HepG2 (cell line): ENCODE data around the gene IGSF21.

Experiments used
- GABPB1 ChIP-seq: IDR thresholded peaks from 2 replicates; pipeline ENCODE4 v1.6.1; 2016; ENCODE audit warnings: mild to moderate bottlenecking, missing genetic modification reagents, moderate library complexity, missing compliant biosample characterization
- GATAD2A ChIP-seq: IDR thresholded peaks from 2 replicates; pipeline ENCODE4 v1.6.1; 2016
- POLR2A ChIP-seq, 2 experiments: IDR thresholded peaks; 2 replicates each; pipeline ENCODE4 v1.6.1; 2011; ENCODE audit warnings: low read depth in 2 of 2, low read length in 2 of 2, mild to moderate bottlenecking in 1 of 2, moderate library complexity in 1 of 2; ENCODE audit not compliant: insufficient read depth in 1 of 2
- TARDBP ChIP-seq: sonication (generic); formaldehyde crosslinking; IDR thresholded peaks from 2 replicates; pipeline ENCODE4 v1.8.0; 2022; ENCODE audit warnings: mild to moderate bottlenecking, missing genetic modification reagents
- ZNF17 ChIP-seq: sonication (generic); formaldehyde crosslinking; IDR thresholded peaks from 2 replicates; pipeline ENCODE4 v1.5.0; 2020; ENCODE audit warnings: mild to moderate bottlenecking, missing genetic modification reagents
- ZNF616 ChIP-seq: sonication (generic); formaldehyde crosslinking; IDR thresholded peaks from 2 replicates; pipeline ENCODE4 v1.5.0; 2020; ENCODE audit warnings: low read depth, mild to moderate bottlenecking, missing genetic modification reagents
- ZNF773 ChIP-seq: sonication (generic); formaldehyde crosslinking; IDR thresholded peaks from 2 replicates; pipeline ENCODE4 v1.4.0; 2020; ENCODE audit warnings: missing genetic modification reagents, borderline replicate concordance
- TF ChIP-seq, protein P1 (sequence below): sonication (generic); formaldehyde crosslinking; IDR thresholded peaks from 2 replicates; pipeline ENCODE4 v1.4.0; 2020; ENCODE audit warnings: missing genetic modification reagents

DNA sequence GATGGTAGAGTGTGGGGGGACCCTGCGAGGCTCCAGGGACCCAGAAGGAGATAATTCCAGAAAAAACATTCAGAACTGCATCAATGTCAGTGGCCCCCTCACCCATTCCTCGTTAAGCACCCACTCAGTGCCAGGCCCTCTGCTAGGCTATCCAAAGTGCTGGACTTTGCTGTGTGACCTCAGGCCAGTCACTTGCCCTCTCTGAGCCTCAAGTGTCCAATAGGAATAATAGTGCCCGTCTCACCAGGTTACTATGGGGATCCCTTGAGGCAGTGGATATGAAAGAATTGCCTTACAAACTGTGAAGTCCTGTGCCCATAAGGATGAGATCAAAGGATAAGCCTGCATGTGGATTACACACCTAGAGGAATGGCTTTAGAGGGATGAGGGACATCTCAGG lies 83.4 kb downstream of the IGSF21 start:
- TF ChIP-seq TARDBP (CRISPR knock-in tag) (no peak), ZNF616 (CRISPR knock-in tag) (no peak), GABPB1 (no peak), ZNF773 (CRISPR knock-in tag) (no peak), GATAD2A (no peak), POLR2A (IDR thresholded peaks at IDR 0.05; ENCODE audit: insufficient read depth in 1 of 2, low read depth in 2 of 2, low read length in 2 of 2) (no peak), ZNF17 (CRISPR knock-in tag) (no peak)
- TF ChIP-seq, protein P1, sequence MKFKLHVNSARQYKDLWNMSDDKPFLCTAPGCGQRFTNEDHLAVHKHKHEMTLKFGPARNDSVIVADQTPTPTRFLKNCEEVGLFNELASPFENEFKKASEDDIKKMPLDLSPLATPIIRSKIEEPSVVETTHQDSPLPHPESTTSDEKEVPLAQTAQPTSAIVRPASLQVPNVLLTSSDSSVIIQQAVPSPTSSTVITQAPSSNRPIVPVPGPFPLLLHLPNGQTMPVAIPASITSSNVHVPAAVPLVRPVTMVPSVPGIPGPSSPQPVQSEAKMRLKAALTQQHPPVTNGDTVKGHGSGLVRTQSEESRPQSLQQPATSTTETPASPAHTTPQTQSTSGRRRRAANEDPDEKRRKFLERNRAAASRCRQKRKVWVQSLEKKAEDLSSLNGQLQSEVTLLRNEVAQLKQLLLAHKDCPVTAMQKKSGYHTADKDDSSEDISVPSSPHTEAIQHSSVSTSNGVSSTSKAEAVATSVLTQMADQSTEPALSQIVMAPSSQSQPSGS (CRISPR knock-in tag), result no peak
